Cardiac muscle cell (in vitro differentiated cells and primary cell): ENCODE results near the gene PCSK2. TPM values are rescaled to one million over a fixed set of nuclear protein-coding genes. Genes with fewer than 3 reads are reported as not detected.
A peak's percentile ranks its signal among the peaks of the same experiment; 100 is the strongest.

Source experiments
- DNase-seq, 2 donors: peaks; one replicate each; pipeline versions ENCODE4 v3.0.0 to v3.0.0-alpha.2; 2010 to 2017; ENCODE audit warnings: low read depth in 1 of 2, low spot score in 1 of 2
- H3K27ac ChIP-seq: fragments of 200-600 bp; sonication (generic); 2 replicates; pipeline ENCODE4 v1.5.1; 2016
- H3K27me3 ChIP-seq: fragments of 200-600 bp; sonication (generic); 2 replicates; pipeline ENCODE4 v1.6.0; 2016; ENCODE audit warnings: control low read depth
- H3K36me3 ChIP-seq: fragments of 200-600 bp; sonication (generic); 2 replicates; pipeline ENCODE4 v1.5.1; 2016; ENCODE audit warnings: control low read depth
- H3K4me1 ChIP-seq: fragments of 200-600 bp; sonication (generic); 2 replicates; pipeline ENCODE4 v1.8.1; 2017; ENCODE audit warnings: low read depth, mild to moderate bottlenecking, mixed run types
- H3K4me3 ChIP-seq: fragments of 200-600 bp; sonication (generic); 2 replicates; pipeline ENCODE4 v1.5.1; 2016; ENCODE audit warnings: mild to moderate bottlenecking
- H3K9me3 ChIP-seq: fragments of 200-600 bp; sonication (generic); 2 replicates; pipeline ENCODE4 v1.5.1; 2017; ENCODE audit warnings: low read depth, mild to moderate bottlenecking, control low read depth
- polyA plus RNA-seq: library from polyadenylated mRNA; unstranded; fragments of >200 nt; fragmentation: Nextera tagmentation; extraction: Ambion mirVana; gene quantifications from 2 replicates; pipeline ENCODE4 v1.2.1, GENCODE V29; 2016
- total RNA-seq: library from RNA; depleted of rRNA; stranded (reverse); fragments of >200 nt; gene quantifications from 2 replicates; pipeline ENCODE4 v1.2.3, GENCODE V29; 2016
- TF ChIP-seq, protein P1 (sequence below): IDR thresholded peaks from 2 replicates; pipeline ENCODE4 v1.5.1; 2012; ENCODE audit warnings: low read depth, mild to moderate bottlenecking, low read length

The PCSK2 gene
- total and polyA plus RNA-seq, 2 experiments from 2014 or later: 0.12 to 0.66 TPM

DNA sequence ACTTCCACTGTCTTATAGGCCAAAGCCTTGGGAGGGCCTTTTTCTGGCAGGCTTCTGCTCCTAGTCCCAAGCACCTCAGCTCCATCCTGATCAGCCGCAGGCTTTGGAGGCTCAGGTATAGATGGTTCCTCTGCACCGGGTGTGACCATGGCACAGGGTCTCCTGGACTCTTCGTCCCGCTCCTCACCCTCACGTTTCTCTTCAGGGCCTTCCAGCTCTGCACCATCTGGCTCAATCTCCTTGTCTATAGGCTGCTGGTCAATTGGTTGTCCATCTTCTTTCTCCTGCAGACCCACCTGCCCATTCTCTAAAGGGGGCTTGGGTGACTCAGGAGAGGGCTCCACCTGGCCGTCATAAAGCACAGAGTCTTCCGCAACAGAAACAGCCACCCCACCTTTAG, 267.4 kb downstream of the PCSK2 start:
- TF ChIP-seq, protein P1, sequence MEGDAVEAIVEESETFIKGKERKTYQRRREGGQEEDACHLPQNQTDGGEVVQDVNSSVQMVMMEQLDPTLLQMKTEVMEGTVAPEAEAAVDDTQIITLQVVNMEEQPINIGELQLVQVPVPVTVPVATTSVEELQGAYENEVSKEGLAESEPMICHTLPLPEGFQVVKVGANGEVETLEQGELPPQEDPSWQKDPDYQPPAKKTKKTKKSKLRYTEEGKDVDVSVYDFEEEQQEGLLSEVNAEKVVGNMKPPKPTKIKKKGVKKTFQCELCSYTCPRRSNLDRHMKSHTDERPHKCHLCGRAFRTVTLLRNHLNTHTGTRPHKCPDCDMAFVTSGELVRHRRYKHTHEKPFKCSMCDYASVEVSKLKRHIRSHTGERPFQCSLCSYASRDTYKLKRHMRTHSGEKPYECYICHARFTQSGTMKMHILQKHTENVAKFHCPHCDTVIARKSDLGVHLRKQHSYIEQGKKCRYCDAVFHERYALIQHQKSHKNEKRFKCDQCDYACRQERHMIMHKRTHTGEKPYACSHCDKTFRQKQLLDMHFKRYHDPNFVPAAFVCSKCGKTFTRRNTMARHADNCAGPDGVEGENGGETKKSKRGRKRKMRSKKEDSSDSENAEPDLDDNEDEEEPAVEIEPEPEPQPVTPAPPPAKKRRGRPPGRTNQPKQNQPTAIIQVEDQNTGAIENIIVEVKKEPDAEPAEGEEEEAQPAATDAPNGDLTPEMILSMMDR: no peak
- H3K27ac ChIP-seq: no peak overlapping the region
- no peaks in the 10 kb centered on the region for H3K9me3 ChIP-seq
- no peaks in the 10 kb centered on the region for H3K36me3 ChIP-seq
- H3K4me1 ChIP-seq: no peaks in the 10 kb centered on the region
- DNase-seq: no peak
- no peaks in the 10 kb centered on the region for H3K27me3 ChIP-seq
- H3K4me3 ChIP-seq: no peak overlapping the region

DNA sequence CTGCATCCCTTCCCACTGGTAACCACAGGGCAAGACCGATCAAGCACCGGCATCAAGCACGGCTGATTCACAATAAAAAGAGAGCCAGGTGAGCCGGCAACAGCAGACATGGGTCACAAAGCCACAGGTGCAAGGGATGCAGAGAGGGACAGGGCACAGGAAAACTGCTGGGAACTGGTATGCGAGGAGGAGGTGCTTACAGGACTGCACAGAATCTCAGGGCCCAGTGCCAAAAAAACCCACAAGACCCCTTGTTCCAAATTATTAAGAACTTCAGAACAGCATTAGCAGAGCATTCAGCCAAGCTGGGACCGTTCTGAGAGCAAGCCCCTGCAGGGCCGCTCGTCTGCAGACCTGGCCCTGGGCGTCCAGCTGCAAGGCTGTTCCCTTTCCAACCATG, 269.0 kb downstream of the PCSK2 start:
- H3K4me3 ChIP-seq: no peak overlapping the region
- H3K4me1 ChIP-seq: no peaks in the 10 kb centered on the region
- TF ChIP-seq, protein P1: no peak
- DNase-seq: no peak
- no peak overlapping the region for H3K27ac ChIP-seq
- no peaks in the 10 kb centered on the region for H3K9me3 ChIP-seq
- no peaks in the 10 kb centered on the region for H3K27me3 ChIP-seq
- no peaks in the 10 kb centered on the region for H3K36me3 ChIP-seq

DNA sequence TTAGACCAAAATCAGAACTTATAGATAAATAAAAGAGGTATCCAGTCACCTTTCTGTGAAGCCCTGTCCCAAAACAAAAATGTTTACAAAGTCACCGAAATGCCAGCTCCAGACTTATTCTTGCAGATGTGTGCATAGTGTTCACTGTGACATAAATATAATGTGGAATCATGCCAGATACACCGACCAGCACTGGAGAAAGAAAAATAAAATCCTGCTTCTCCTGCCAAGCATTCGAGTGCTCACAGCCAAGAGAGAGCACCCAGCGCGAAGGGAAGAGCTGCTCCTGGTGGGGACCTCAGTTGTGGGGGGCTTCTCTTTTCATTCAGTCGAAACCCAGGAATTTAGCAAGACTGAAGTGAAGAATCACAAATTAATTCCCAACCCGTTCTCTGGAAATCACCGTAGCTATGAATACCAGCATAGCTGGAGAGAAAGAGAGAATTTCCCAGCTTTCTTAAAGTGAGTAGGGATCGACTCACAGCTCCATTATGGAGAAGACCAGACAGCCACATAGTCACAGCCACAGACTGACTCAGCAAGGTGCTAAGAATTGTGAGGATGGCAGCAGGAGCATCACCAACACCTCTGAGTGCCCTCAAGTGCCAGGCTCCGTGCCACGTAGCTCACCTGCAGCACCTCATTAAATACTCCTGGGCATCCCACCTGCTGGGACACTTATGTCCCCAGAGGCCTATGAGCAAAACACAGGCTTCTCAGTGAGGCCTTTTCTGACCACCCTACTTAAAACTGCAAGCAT, 271.2 kb downstream of the PCSK2 start:
- H3K4me3 ChIP-seq: no peak overlapping the region
- TF ChIP-seq, protein P1: no peak
- DNase-seq: peak in 1 of 2 donors; percentile 31
- no peak overlapping the region for H3K27ac ChIP-seq
- no peaks in the 10 kb centered on the region for H3K9me3 ChIP-seq
- H3K27me3 ChIP-seq: no peaks in the 10 kb centered on the region
- no peaks in the 10 kb centered on the region for H3K36me3 ChIP-seq
- no peaks in the 10 kb centered on the region for H3K4me1 ChIP-seq

DNA sequence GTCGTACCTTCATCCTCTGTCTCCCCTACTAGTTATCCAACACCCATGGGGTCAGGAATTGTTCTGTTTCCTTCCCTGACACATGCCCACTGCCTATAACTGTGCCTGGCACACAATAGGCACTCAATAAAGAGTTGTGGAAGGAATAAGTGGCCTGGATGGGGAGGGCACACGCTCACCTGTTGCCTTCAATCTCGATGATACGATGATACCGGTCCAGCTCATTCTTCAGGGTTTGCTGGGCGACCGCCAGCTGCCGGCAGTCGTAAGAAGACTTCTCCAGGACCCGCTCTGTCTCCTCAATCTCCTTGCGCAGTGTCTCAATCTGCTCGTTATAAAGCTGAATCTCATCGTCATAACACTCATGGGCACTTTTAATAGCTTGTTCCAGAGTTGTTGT, 271.8 kb downstream of the PCSK2 start:
- no peak for DNase-seq
- H3K4me1 ChIP-seq: no peaks in the 10 kb centered on the region
- H3K27me3 ChIP-seq: no peaks in the 10 kb centered on the region
- H3K9me3 ChIP-seq: no peaks in the 10 kb centered on the region
- no peaks in the 10 kb centered on the region for H3K36me3 ChIP-seq
- no peak overlapping the region for H3K4me3 ChIP-seq
- TF ChIP-seq, protein P1: no peak
- H3K27ac ChIP-seq: no peak overlapping the region

DNA sequence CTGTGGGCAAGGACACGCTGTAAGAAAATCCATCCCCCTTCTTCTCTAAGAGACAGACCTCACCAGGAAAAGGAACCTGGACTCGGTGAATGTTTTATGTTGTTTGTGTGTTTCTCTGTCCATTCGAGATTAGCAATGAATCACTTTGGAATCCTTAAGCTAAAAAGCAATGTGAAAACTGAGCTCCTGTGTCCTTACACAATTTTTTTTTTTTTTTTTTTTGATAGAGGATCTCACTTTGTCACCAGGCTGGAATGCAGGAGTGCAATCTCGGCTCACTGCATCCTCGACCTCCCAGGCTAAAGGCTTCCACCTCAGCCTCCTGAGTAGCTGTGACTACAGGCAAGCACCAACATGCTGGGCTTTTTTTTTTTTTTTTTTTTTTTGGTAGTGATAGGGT, 272.2 kb downstream of the PCSK2 start:
- TF ChIP-seq, protein P1: no peak
- DNase-seq: peak in 1 of 2 donors; percentile 8
- H3K9me3 ChIP-seq: no peaks in the 10 kb centered on the region
- no peak overlapping the region for H3K27ac ChIP-seq
- H3K4me3 ChIP-seq: no peak overlapping the region
- H3K27me3 ChIP-seq: no peaks in the 10 kb centered on the region
- no peaks in the 10 kb centered on the region for H3K4me1 ChIP-seq
- no peaks in the 10 kb centered on the region for H3K36me3 ChIP-seq
